ENCODE measurements around the gene DSG4.

DSG4 gene

DNA sequence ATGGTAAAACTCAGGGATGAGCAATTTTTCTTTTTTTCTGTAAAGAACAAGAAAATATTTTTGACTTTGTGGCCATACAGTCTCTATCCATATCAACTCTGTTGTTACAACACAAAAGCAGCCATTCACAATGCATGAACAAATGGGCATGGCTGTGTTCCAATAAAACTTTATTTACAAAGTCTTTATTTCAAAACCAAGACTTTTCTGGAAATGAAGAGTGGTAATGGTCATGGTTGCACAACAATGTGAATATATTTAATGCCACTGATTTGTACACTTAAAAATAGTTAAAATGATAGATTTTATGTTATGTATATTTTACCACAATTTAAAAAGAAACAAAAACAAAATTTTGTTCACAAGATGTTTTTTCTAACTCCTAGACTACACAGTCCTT is 69.3 kb downstream of the DSG4 start:
- Histone ChIP-seq H3K9ac (ENCODE audit: low read length) (no peak overlapping the region), H3K9me3 (replicated peaks; ENCODE audit: insufficient read depth, low read length) (no peaks in the 10 kb centered on the region), H3K4me1 (ENCODE audit: low read length) (no peaks in the 10 kb centered on the region), H3K4me3 (ENCODE audit: low read length) (no peak overlapping the region), H3K27ac (ENCODE audit: low read length) (no peak overlapping the region), H3K4me2 (ENCODE audit: low read depth, low read length) (no peak overlapping the region), H4K20me1 (ENCODE audit: insufficient read depth, low read length) (no peaks in the 10 kb centered on the region), H2AFZ (ENCODE audit: low read length) (no peak overlapping the region), H3K9me2 (replicated peaks; ENCODE audit: insufficient read depth, low read length) (no peaks in the 10 kb centered on the region), H3K79me2 (ENCODE audit: low read length) (no peaks in the 10 kb centered on the region), H3F3A (ENCODE audit: insufficient read depth, low read length) (no peaks in the 10 kb centered on the region), H3K27me3 (replicated peaks; ENCODE audit: insufficient read depth, low read length) (no peaks in the 10 kb centered on the region), H3K36me3 (replicated peaks; ENCODE audit: insufficient read depth, low read length) (no peaks in the 10 kb centered on the region)
- DNase-seq: no peak
- no peak for TF ChIP-seq EZH2phosphoT487 (IDR thresholded peaks at IDR 0.05; ENCODE audit: low read length)
- TF ChIP-seq, protein P1, sequence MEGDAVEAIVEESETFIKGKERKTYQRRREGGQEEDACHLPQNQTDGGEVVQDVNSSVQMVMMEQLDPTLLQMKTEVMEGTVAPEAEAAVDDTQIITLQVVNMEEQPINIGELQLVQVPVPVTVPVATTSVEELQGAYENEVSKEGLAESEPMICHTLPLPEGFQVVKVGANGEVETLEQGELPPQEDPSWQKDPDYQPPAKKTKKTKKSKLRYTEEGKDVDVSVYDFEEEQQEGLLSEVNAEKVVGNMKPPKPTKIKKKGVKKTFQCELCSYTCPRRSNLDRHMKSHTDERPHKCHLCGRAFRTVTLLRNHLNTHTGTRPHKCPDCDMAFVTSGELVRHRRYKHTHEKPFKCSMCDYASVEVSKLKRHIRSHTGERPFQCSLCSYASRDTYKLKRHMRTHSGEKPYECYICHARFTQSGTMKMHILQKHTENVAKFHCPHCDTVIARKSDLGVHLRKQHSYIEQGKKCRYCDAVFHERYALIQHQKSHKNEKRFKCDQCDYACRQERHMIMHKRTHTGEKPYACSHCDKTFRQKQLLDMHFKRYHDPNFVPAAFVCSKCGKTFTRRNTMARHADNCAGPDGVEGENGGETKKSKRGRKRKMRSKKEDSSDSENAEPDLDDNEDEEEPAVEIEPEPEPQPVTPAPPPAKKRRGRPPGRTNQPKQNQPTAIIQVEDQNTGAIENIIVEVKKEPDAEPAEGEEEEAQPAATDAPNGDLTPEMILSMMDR (IDR thresholded peaks at IDR 0.05; ENCODE audit: low read length): no peak
- no peak for TF ChIP-seq EZH2 (optimal IDR thresholded peaks at IDR 0.05; ENCODE audit: low read depth, low read length)

DNA sequence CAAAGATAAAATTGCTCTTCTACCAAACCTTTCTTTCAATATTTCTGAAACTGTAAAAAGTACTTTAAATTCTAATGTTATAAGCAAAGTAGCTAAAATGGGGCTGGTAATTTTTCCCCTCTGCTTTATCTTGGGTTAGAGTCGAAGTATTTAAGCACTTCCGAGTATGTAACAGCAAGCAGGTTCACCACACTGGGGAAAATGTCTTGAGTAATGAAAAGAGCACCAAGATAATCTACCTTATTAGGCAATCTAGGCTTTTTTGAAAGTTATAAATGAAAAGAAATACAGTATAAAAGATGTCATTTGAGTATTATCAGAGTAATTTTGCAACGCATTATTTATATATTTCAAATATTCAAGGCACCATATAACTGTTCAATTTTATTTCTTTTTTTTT is 70.3 kb downstream of the DSG4 start:
- H3K36me3 ChIP-seq (replicated peaks; ENCODE audit: insufficient read depth, low read length): no peaks in the 10 kb centered on the region
- no peak overlapping the region for H3K9ac ChIP-seq (ENCODE audit: low read length)
- H3K4me2 ChIP-seq (ENCODE audit: low read depth, low read length): no peak overlapping the region
- no peaks in the 10 kb centered on the region for H3K27me3 ChIP-seq (replicated peaks; ENCODE audit: insufficient read depth, low read length)
- H3K79me2 ChIP-seq (ENCODE audit: low read length): no peaks in the 10 kb centered on the region
- DNase-seq: no peak
- no peak overlapping the region for H2AFZ ChIP-seq (ENCODE audit: low read length)
- H4K20me1 ChIP-seq (ENCODE audit: insufficient read depth, low read length): no peaks in the 10 kb centered on the region
- H3K9me2 ChIP-seq (replicated peaks; ENCODE audit: insufficient read depth, low read length): no peaks in the 10 kb centered on the region
- H3K9me3 ChIP-seq (replicated peaks; ENCODE audit: insufficient read depth, low read length): no peaks in the 10 kb centered on the region
- H3K27ac ChIP-seq (ENCODE audit: low read length): no peak overlapping the region
- H3K4me1 ChIP-seq (ENCODE audit: low read length): no peaks in the 10 kb centered on the region
- TF ChIP-seq, protein P1 (IDR thresholded peaks at IDR 0.05; ENCODE audit: low read length): no peak
- TF ChIP-seq EZH2 (optimal IDR thresholded peaks at IDR 0.05; ENCODE audit: low read depth, low read length): no peak
- TF ChIP-seq EZH2phosphoT487 (IDR thresholded peaks at IDR 0.05; ENCODE audit: low read length): no peak
- no peak overlapping the region for H3K4me3 ChIP-seq (ENCODE audit: low read length)
- no peaks in the 10 kb centered on the region for H3F3A ChIP-seq (ENCODE audit: insufficient read depth, low read length)

DNA sequence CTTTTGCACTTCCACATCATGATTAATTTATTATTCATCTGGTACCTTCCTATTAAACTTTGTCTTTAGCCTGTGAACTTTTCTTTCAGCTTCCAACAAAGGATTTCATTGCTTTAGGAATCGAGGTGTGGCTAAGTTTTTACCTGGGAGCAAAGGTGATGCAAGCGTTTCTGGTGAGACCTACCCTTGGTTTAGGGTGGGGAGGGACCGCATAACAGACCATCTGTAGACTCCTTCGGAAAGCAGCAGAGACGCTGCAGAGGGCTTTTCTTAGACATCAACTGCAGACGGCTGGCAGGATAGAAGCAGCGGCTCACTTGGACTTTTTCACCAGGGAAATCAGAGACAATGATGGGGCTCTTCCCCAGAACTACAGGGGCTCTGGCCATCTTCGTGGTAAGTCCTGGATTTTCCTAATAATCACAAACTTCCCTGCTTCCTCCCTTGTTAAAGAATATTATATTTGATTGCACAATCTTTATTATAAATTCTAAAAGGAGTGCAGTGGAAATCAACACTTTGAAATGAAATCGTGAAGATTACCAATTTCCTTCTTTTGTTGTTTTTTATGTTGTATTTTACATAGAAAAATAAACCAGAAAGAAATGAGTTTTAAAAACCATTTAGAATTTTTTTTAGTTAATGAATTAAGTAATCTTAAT is 71.1 kb downstream of the DSG4 start, which contains the start of gene DSG3:
TSS of gene DSG3 (plus strand) at position 212 of the 662 bp plus-strand sequence. CDS start at position 349, 137 bp downstream.
- Histone ChIP-seq H3K79me2 (ENCODE audit: low read length) (no peaks in the 10 kb centered on the region), H4K20me1 (ENCODE audit: insufficient read depth, low read length) (no peaks in the 10 kb centered on the region), H2AFZ (ENCODE audit: low read length) (no peak within 1 kb of the TSS), H3K9me3 (replicated peaks; ENCODE audit: insufficient read depth, low read length) (no peaks in the 10 kb centered on the region), H3K36me3 (replicated peaks; ENCODE audit: insufficient read depth, low read length) (no peaks in the 10 kb centered on the region), H3K9me2 (replicated peaks; ENCODE audit: insufficient read depth, low read length) (no peaks in the 10 kb centered on the region), H3K4me2 (ENCODE audit: low read depth, low read length) (no peak within 1 kb of the TSS), H3F3A (ENCODE audit: insufficient read depth, low read length) (no peaks in the 10 kb centered on the region), H3K9ac (ENCODE audit: low read length) (no peak within 1 kb of the TSS), H3K4me1 (ENCODE audit: low read length) (no peaks in the 10 kb centered on the region), H3K27ac (ENCODE audit: low read length) (no peak within 1 kb of the TSS), H3K27me3 (replicated peaks; ENCODE audit: insufficient read depth, low read length) (no peaks in the 10 kb centered on the region), H3K4me3 (ENCODE audit: low read length) (no peak within 1 kb of the TSS)
- DNase-seq: no peak
- TF ChIP-seq EZH2phosphoT487 (IDR thresholded peaks at IDR 0.05; ENCODE audit: low read length) (no peak), EZH2 (optimal IDR thresholded peaks at IDR 0.05; ENCODE audit: low read depth, low read length) (no peak)

DNA sequence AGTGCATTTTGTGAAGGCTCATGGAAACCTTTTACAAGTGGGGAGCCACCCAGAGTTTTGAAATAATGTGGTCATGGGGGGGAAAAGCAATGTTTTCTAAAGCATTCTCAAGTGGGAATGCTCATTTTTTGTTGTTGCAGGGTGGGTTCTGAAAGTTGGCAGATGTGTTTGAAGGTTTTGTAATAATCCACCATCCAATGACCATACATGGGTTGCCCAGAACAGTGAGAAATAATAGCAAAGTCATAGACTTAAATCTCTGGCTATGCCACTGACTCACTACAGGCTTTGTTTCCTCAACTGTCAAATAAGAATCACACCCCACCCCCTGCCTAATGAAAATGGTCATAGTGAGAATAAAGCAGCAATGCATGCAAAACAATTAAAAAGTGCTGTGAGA is 73.8 kb downstream of the DSG4 start:
- no peaks in the 10 kb centered on the region for H3K36me3 ChIP-seq (replicated peaks; ENCODE audit: insufficient read depth, low read length)
- no peaks in the 10 kb centered on the region for H3K4me1 ChIP-seq (ENCODE audit: low read length)
- TF ChIP-seq EZH2phosphoT487 (IDR thresholded peaks at IDR 0.05; ENCODE audit: low read length) (no peak), EZH2 (optimal IDR thresholded peaks at IDR 0.05; ENCODE audit: low read depth, low read length) (no peak)
- TF ChIP-seq, protein P1 (IDR thresholded peaks at IDR 0.05; ENCODE audit: low read length): no peak
- H3K27me3 ChIP-seq (replicated peaks; ENCODE audit: insufficient read depth, low read length): no peaks in the 10 kb centered on the region
- no peaks in the 10 kb centered on the region for H3F3A ChIP-seq (ENCODE audit: insufficient read depth, low read length)
- no peak overlapping the region for H2AFZ ChIP-seq (ENCODE audit: low read length)
- no peak overlapping the region for H3K27ac ChIP-seq (ENCODE audit: low read length)
- no peak overlapping the region for H3K4me3 ChIP-seq (ENCODE audit: low read length)
- no peak for DNase-seq
- no peak overlapping the region for H3K9ac ChIP-seq (ENCODE audit: low read length)
- no peaks in the 10 kb centered on the region for H3K9me2 ChIP-seq (replicated peaks; ENCODE audit: insufficient read depth, low read length)
- no peaks in the 10 kb centered on the region for H3K9me3 ChIP-seq (replicated peaks; ENCODE audit: insufficient read depth, low read length)
- no peak overlapping the region for H3K4me2 ChIP-seq (ENCODE audit: low read depth, low read length)
- H3K79me2 ChIP-seq (ENCODE audit: low read length): no peaks in the 10 kb centered on the region
- no peaks in the 10 kb centered on the region for H4K20me1 ChIP-seq (ENCODE audit: insufficient read depth, low read length)
